ENCODE data around the gene GLI3. TPM values are rescaled to one million over a fixed set of nuclear protein-coding genes. Genes with fewer than 3 reads are reported as not detected.

Gene GLI3
- total RNA-seq, 1 experiment from 2014 or later: 23.1 TPM

DNA sequence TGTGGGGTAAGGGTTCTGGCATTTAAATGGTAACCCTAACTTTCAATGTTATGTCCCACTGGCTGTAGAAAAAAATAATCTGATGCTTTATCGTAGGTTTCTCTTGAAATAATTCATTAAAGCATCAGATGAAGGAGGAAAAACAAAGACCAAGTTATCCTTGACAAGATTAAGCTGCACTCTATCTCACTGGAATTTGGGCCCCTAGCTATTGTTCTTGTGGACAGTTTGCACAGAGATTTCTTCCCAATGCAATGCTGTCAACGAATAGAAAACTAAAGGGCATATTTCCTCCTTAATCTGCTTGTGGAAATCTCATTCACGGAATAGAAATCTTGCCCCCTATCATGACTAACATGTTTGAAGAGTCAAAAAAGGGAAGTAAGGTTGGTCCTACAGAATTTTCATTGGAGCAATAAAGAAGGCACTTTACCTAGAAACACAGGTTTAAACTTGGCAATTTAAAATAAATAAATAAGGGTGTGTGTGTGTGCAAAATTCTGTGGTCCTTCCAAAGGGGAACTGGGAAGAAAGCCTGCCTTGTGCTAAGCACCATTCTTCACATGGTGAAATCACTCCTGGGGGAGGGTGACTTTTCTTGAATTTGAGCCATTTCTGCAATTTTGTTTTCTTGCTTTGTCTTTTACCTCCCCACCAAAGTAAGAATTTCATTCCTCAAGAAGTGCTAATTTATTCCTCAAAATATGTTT, 242.8 kb downstream of the GLI3 start:
- CTCF ChIA-PET: interaction anchor here (1.1 to 2.3 kb wide), 4 partner anchors 16 to 53 kb away, joined by 3 to 10 read pairs (median 3); no protein-coding TSS in a partner anchor
- Mint-ChIP-seq H3K4me1 (ENCODE audit: insufficient read depth, unreplicated experiment) (peaks cover 61% of the 10 kb centered on the region), H3K27ac (ENCODE audit: low read depth, unreplicated experiment) (no peak overlapping the region)

GRCh38 chr7:41992881-41993867, 243.8 kb downstream of the GLI3 start:
- no peaks in the 10 kb centered on the region for H3K9me3 Mint-ChIP-seq (ENCODE audit: unreplicated experiment)
- intact Hi-C loops (cut with micrococcal nuclease): no loop called here

More for the DNA sequence above, 242.8 kb downstream of the GLI3 start:
- Mint-ChIP-seq H3K27me3 (ENCODE audit: insufficient read depth, unreplicated experiment) (no peaks in the 10 kb centered on the region), H3K36me3 (ENCODE audit: insufficient read depth, unreplicated experiment) (peaks cover 25% of the 10 kb centered on the region), H3K9me3 (ENCODE audit: unreplicated experiment) (no peaks in the 10 kb centered on the region), H3K4me3 (ENCODE audit: unreplicated experiment) (no peak overlapping the region)
- no TSS peak for BruUV-seq (replicated peaks)
- TF ChIP-seq, protein P1, sequence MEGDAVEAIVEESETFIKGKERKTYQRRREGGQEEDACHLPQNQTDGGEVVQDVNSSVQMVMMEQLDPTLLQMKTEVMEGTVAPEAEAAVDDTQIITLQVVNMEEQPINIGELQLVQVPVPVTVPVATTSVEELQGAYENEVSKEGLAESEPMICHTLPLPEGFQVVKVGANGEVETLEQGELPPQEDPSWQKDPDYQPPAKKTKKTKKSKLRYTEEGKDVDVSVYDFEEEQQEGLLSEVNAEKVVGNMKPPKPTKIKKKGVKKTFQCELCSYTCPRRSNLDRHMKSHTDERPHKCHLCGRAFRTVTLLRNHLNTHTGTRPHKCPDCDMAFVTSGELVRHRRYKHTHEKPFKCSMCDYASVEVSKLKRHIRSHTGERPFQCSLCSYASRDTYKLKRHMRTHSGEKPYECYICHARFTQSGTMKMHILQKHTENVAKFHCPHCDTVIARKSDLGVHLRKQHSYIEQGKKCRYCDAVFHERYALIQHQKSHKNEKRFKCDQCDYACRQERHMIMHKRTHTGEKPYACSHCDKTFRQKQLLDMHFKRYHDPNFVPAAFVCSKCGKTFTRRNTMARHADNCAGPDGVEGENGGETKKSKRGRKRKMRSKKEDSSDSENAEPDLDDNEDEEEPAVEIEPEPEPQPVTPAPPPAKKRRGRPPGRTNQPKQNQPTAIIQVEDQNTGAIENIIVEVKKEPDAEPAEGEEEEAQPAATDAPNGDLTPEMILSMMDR (IDR thresholded peaks at IDR 0.05; ENCODE audit: unreplicated experiment): no peak
- no peak for DNase-seq (ENCODE audit: unreplicated experiment)
- intact Hi-C loops (cut with micrococcal nuclease): no loop called here
- POLR2A ChIA-PET: interaction anchor here (1.5 kb wide), 1 partner anchor 15 kb away, joined by 4 read pairs; no protein-coding TSS in a partner anchor

GRCh38 chr7:41984888-41985287, 252.1 kb downstream of the GLI3 start:
- Mint-ChIP-seq H3K36me3 (ENCODE audit: insufficient read depth, unreplicated experiment) (peaks cover 33% of the 10 kb centered on the region), H3K27ac (ENCODE audit: low read depth, unreplicated experiment) (no peak overlapping the region), H3K4me1 (ENCODE audit: insufficient read depth, unreplicated experiment) (peaks cover 24% of the 10 kb centered on the region), H3K9me3 (ENCODE audit: unreplicated experiment) (no peaks in the 10 kb centered on the region), H3K4me3 (ENCODE audit: unreplicated experiment) (no peak overlapping the region), H3K27me3 (ENCODE audit: insufficient read depth, unreplicated experiment) (no peaks in the 10 kb centered on the region)
- POLR2A ChIA-PET: interaction anchor here (0.9 to 1.6 kb wide), 6 partner anchors 12 to 947 kb away, joined by 3 to 7 read pairs (median 4); partner anchors contain the start of genes GLI3, MRPL32 and PSMA2
- CTCF ChIA-PET: interaction anchor here (1.6 kb wide), 1 partner anchor 8 kb away, joined by 7 read pairs; no protein-coding TSS in a partner anchor
- TF ChIP-seq, protein P1 (IDR thresholded peaks at IDR 0.05; ENCODE audit: unreplicated experiment): no peak
- intact Hi-C loops (cut with micrococcal nuclease): loop anchor here (5.0 kb wide), 1 partner anchor 507 kb away; no protein-coding TSS in a partner anchor
- peak; percentile 45 for DNase-seq (ENCODE audit: unreplicated experiment)
- BruUV-seq (replicated peaks): no TSS peak

More at GRCh38 chr7:41992881-41993867, 243.8 kb downstream of the GLI3 start:
- peak overlapping the region; percentile 40 for H3K27ac Mint-ChIP-seq (ENCODE audit: low read depth, unreplicated experiment)
- H3K4me1 Mint-ChIP-seq (ENCODE audit: insufficient read depth, unreplicated experiment): peaks cover 61% of the 10 kb centered on the region
- CTCF ChIA-PET: interaction anchor here (1.1 to 7.0 kb wide), 5 partner anchors 15 to 52 kb away, joined by 3 to 69 read pairs (median 3); no protein-coding TSS in a partner anchor
- no peak overlapping the region for H3K4me3 Mint-ChIP-seq (ENCODE audit: unreplicated experiment)
- peak; percentile 16 for DNase-seq (ENCODE audit: unreplicated experiment)
- H3K36me3 Mint-ChIP-seq (ENCODE audit: insufficient read depth, unreplicated experiment): peaks cover 15% of the 10 kb centered on the region
- no TSS peak for BruUV-seq (replicated peaks)
- no peaks in the 10 kb centered on the region for H3K27me3 Mint-ChIP-seq (ENCODE audit: insufficient read depth, unreplicated experiment)
- POLR2A ChIA-PET: interaction anchor here (1.5 kb wide), 1 partner anchor 14 kb away, joined by 4 read pairs; no protein-coding TSS in a partner anchor
- TF ChIP-seq, protein P1 (IDR thresholded peaks at IDR 0.05; ENCODE audit: unreplicated experiment): no peak

All from MCF 10A (cell line).